Mesendoderm (in vitro differentiated cells): ENCODE measurements around the gene BEND3.

ENCODE experiments used
- DNase-seq: peaks from one replicate; pipeline ENCODE4 v3.0.0; 2013
- H2AK5ac ChIP-seq: 2 replicates; pipeline ENCODE4 v1.6.1; 2013; ENCODE audit warnings: low read length, inconsistent platforms
- H2BK120ac ChIP-seq: 2 replicates; pipeline ENCODE4 v1.6.1; 2013; ENCODE audit warnings: low read depth, mild to moderate bottlenecking, low read length, moderate library complexity, mixed read lengths
- H2BK15ac ChIP-seq: replicated peaks from 2 replicates; pipeline ENCODE4 v1.6.1; 2013; ENCODE audit warnings: low read depth, mild to moderate bottlenecking, moderate library complexity
- H2BK5ac ChIP-seq: 2 replicates; pipeline ENCODE4 v1.6.1; 2013; ENCODE audit warnings: low read length, inconsistent platforms
- H3K18ac ChIP-seq: 2 replicates; pipeline ENCODE4 v1.6.1; 2013; ENCODE audit warnings: mild to moderate bottlenecking, low read length, mixed read lengths
- H3K23ac ChIP-seq: one replicate; pipeline ENCODE4 v1.6.1; 2013; ENCODE audit warnings: low read length
- H3K27ac ChIP-seq: 2 replicates; pipeline ENCODE4 v1.5.1; 2013; ENCODE audit warnings: low read depth, mild to moderate bottlenecking, inconsistent platforms, low read length, moderate library complexity
- H3K27me3 ChIP-seq: 2 replicates; pipeline ENCODE4 v1.6.1; 2013; ENCODE audit warnings: low read length, control low read depth, mild to moderate bottlenecking, inconsistent platforms; ENCODE audit not compliant: insufficient read depth, poor library complexity
- H3K36me3 ChIP-seq: 2 replicates; pipeline ENCODE4 v1.6.1; 2013; ENCODE audit warnings: low read length, inconsistent platforms; ENCODE audit not compliant: control insufficient read depth, insufficient read depth
- H3K4ac ChIP-seq: one replicate; pipeline ENCODE4 v1.6.1; 2013; ENCODE audit warnings: low read depth, mild to moderate bottlenecking, low read length, moderate library complexity
- H3K4me1 ChIP-seq: 2 replicates; pipeline ENCODE4 v1.6.1; 2013; ENCODE audit warnings: low read depth, low read length, inconsistent platforms; ENCODE audit not compliant: control insufficient read depth
- H3K4me2 ChIP-seq: 2 replicates; pipeline ENCODE4 v1.6.1; 2013; ENCODE audit warnings: low read length
- H3K4me3 ChIP-seq: 2 replicates; pipeline ENCODE4 v1.5.1; 2013; ENCODE audit warnings: mild to moderate bottlenecking, low read length
- H3K56ac ChIP-seq: one replicate; pipeline ENCODE4 v1.6.1; 2013; ENCODE audit warnings: low read length
- H3K79me1 ChIP-seq: 2 replicates; pipeline ENCODE4 v1.6.1; 2013; ENCODE audit warnings: low read length, inconsistent platforms
- H3K79me2 ChIP-seq: 2 replicates; pipeline ENCODE4 v1.6.1; 2013; ENCODE audit warnings: mild to moderate bottlenecking, low read length; ENCODE audit not compliant: control insufficient read depth, insufficient read depth
- H3K9ac ChIP-seq: 2 replicates; pipeline ENCODE4 v1.6.1; 2013; ENCODE audit warnings: low read length, inconsistent platforms
- H4K5ac ChIP-seq: one replicate; pipeline ENCODE4 v1.6.1; 2013; ENCODE audit warnings: low read length
- H4K8ac ChIP-seq: one replicate; pipeline ENCODE4 v1.6.1; 2013; ENCODE audit warnings: low read depth, mild to moderate bottlenecking, control low read depth, low read length, moderate library complexity
- WGBS: extraction: QIAGEN DNeasy Blood & Tissue Kit; methylation state at CpG from one replicate; pipeline ENCODE4 v1.1.7; 2013; ENCODE audit warnings: low lambda C conversion rate, missing lambda C conversion rate; ENCODE audit not compliant: insufficient coverage; ENCODE audit errors: extremely low coverage; 5-methylcytosine and 5-hydroxymethylcytosine counted together

The BEND3 gene

DNA sequence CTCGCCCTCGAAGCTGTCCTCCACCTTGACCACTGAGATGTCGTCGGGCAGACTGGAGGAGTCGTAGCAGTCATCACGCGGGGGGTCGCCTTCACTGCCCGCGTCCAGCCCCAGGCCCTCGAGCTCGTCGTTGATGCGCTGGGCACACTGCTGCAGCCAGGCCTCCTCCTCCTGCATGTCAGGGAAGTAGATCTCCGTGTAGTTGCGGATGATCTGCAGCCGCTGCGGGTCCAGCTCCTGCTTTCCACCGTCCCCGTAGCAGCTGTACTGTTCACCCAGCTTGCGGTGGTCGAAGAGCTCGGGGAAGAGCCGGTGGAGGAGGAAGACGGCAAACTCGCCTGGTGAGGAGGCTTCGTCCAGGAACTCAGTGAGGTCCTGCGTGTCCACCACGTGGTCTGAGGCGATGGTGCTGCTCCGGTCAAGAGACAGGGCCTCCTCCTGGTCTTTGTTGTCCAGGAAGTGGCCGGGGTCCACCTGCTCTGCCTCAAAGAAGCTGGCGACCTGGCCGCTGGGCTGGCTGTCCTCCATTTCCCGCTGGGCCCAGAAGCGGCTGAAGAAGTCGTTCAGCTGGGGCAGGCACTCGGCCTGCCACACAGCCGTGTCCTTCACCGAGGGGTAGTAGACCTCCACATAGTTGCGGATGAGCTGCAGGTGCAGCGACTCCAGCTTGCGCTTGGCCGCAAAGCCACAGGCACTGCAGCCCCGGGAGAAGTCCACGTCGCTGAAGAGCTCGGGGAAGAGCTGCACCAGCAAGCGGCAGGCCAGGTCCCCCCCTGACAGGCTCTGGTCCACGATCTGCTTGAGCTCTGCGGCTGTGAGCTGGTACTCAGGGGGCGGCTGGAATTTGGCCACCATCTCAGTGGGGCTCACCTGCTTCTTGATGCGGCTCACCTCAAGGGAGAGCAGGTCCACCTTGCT lies 45.4 kb downstream of the BEND3 start:
- no peak overlapping the region for H3K18ac ChIP-seq
- H3K27ac ChIP-seq = no peak overlapping the region
- no peak overlapping the region for H3K56ac ChIP-seq
- no peak for DNase-seq
- H2AK5ac ChIP-seq = no peak overlapping the region
- no peak overlapping the region for H2BK120ac ChIP-seq
- H3K4me2 ChIP-seq = no peak overlapping the region
- no peak overlapping the region for H4K8ac ChIP-seq
- H3K36me3 ChIP-seq = peaks cover 5% of the 10 kb centered on the region
- no peak overlapping the region for H3K9ac ChIP-seq
- H2BK5ac ChIP-seq = no peak overlapping the region
- peaks cover 5% of the 10 kb centered on the region for H3K79me1 ChIP-seq
- no CpG with 5 or more reads among the region's 53 CpGs for WGBS
- no peak overlapping the region for H3K4me3 ChIP-seq
- no peaks in the 10 kb centered on the region for H3K27me3 ChIP-seq
- H3K79me2 ChIP-seq = no peaks in the 10 kb centered on the region
- H4K5ac ChIP-seq = no peak overlapping the region
- no peak overlapping the region for H2BK15ac ChIP-seq
- no peak overlapping the region for H3K23ac ChIP-seq
- H3K4ac ChIP-seq = no peak overlapping the region
- H3K4me1 ChIP-seq = peaks cover 2% of the 10 kb centered on the region

DNA sequence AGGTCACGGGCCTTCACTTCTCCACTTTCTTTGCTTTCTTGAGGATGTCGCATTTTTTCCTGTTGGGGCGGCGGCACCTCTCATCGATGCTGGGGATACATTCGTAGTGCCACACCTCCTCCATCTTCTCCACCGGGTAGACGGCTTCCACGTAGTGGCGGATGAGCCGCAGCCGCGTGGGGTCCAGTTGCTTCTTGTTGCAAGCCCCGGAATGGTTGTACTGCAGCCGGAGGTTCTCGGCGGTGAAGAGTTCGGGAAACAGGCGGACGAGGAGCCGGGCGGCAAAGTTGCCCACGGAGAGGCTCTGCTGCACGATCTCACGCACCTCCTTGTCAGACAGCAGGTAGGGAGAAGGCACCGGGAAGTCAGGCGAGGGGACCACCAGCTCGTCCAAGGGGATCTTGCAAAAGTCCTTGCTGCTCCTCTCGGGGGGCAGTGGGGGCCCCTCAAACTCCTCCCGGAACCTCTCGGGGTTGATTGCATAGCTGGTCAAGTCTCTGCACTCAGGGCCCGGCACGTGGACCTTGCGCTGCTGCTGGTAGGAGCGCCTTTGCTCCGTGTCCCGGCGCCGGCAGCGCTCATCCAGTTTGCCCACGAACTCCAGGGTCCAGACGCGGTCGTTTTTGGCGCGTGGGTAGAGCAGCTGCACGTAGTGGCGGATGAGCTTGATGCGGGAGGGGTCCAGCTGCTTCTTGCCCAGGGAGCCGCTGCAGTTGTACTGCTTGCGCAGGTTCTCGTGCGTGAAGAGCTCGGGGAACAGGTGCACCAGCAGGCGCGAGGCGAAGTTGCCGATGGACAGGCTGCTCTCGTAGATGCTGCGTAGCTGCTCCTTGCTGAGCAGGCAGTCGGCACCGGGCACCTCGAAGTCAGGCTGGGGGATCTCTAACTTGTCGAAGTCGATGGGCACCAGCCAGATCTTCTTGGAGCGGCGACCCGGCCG lies 46.4 kb downstream of the BEND3 start:
- H3K4me3 ChIP-seq = no peak overlapping the region
- no peak overlapping the region for H3K18ac ChIP-seq
- H3K4me1 ChIP-seq = peaks cover 2% of the 10 kb centered on the region
- H3K79me2 ChIP-seq = no peaks in the 10 kb centered on the region
- H2BK15ac ChIP-seq = no peak overlapping the region
- no peak overlapping the region for H4K8ac ChIP-seq
- no peak overlapping the region for H3K27ac ChIP-seq
- no peak overlapping the region for H2BK5ac ChIP-seq
- H2AK5ac ChIP-seq = no peak overlapping the region
- no CpG with 5 or more reads among the region's 69 CpGs for WGBS
- peaks cover 5% of the 10 kb centered on the region for H3K79me1 ChIP-seq
- peaks cover 5% of the 10 kb centered on the region for H3K36me3 ChIP-seq
- DNase-seq = no peak
- no peak overlapping the region for H4K5ac ChIP-seq
- no peak overlapping the region for H3K9ac ChIP-seq
- no peak overlapping the region for H3K4me2 ChIP-seq
- H3K56ac ChIP-seq = no peak overlapping the region
- H2BK120ac ChIP-seq = no peak overlapping the region
- no peak overlapping the region for H3K23ac ChIP-seq
- no peak overlapping the region for H3K4ac ChIP-seq
- H3K27me3 ChIP-seq = no peaks in the 10 kb centered on the region

DNA sequence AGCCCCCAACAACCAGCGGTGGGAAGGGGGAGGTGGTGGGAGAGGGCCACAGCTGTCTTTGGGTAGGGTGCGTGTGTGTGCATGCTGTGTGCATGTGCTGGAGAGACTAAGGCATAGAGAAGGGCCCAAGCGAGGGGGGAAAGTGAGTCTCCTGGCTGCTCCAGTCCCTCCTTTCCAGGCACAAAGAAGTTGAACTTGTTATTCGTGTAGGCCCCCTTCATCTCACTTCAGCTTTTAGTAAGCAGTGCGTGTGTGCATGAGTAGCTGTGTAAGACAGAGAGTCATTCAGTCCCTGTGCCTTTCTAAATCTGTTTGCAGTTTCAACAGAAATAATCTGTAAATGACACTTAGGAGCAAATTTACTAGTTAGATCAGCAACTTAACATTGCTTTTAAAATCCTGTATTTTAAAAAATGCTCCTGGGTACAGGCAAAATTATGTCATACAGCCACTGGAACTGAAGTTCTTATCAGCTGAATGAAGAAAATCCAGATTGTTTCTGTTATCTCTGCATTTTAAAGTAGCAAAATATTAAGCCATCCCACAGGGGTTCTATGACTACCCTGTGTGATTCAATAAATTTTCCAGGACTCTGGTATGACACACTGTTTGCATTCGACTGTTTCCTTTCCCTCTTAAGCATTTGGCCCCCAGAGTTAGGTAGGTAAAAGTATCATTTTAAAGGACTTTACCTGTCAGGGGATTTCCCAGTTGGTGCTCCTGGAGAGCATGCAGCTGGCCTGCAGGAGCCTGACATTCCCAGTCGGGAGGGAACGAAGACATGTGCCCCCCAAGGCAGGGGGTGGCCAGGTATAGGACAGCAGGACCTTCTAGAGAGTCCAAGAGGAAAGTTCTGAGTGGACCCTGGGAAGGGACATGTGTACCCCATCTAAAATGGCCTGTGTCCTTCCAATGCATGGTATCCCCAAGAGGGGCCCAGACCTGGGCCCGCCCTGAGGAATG lies 48.3 kb downstream of the BEND3 start:
- H3K27ac ChIP-seq = no peak overlapping the region
- peaks cover 5% of the 10 kb centered on the region for H3K36me3 ChIP-seq
- H4K5ac ChIP-seq = no peak overlapping the region

DNA sequence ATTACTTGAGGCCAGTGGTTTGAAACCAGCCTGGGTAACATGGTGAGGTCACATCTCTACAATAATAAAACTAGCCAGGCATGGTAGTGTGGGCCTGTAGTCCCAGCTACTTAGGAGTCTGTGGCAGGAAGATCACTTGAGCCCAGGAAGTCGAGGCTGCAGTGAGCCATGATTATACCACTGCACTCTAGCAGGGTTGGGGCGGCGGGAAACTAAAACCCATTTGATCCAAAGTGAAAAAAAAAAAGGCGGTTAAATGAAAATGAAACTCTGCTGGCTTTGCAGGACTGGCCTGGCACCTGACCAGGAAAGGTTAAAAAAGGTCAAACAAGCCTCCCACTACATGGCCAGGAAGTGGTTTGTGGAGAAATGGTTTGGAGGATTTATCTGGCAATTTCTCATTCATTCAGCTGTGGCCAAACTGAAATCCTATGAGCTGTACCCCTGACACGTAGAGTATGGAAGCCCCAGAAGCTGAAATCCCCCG lies 50.7 kb downstream of the BEND3 start:
- no peaks in the 10 kb centered on the region for H3K27me3 ChIP-seq
- H2AK5ac ChIP-seq = peak overlapping the region; percentile 23
- no peak overlapping the region for H3K23ac ChIP-seq
- H3K4me2 ChIP-seq = no peak overlapping the region
- no peak overlapping the region for H4K8ac ChIP-seq
- H3K56ac ChIP-seq = peak overlapping the region; percentile 0
- no peak for DNase-seq
- H4K5ac ChIP-seq = no peak overlapping the region
- H3K4me3 ChIP-seq = no peak overlapping the region
- no peak overlapping the region for H2BK15ac ChIP-seq
- H3K18ac ChIP-seq = peak overlapping the region; percentile 39
- H2BK120ac ChIP-seq = no peak overlapping the region
- H2BK5ac ChIP-seq = no peak overlapping the region
- H3K79me2 ChIP-seq = no peaks in the 10 kb centered on the region
- peaks cover 5% of the 10 kb centered on the region for H3K79me1 ChIP-seq
- no peak overlapping the region for H3K9ac ChIP-seq
- peaks cover 2% of the 10 kb centered on the region for H3K36me3 ChIP-seq
- no peak overlapping the region for H3K27ac ChIP-seq
- no peak overlapping the region for H3K4ac ChIP-seq
- H3K4me1 ChIP-seq = peaks cover 15% of the 10 kb centered on the region
- no CpG with 5 or more reads among the region's 6 CpGs for WGBS

More for the DNA sequence above, 48.3 kb downstream of the BEND3 start:
- H3K27me3 ChIP-seq = no peaks in the 10 kb centered on the region
- no peak overlapping the region for H3K4ac ChIP-seq
- H2BK5ac ChIP-seq = no peak overlapping the region
- H2AK5ac ChIP-seq = no peak overlapping the region
- no peak overlapping the region for H3K4me2 ChIP-seq
- no peak overlapping the region for H3K4me3 ChIP-seq
- DNase-seq = no peak
- H2BK120ac ChIP-seq = no peak overlapping the region
- H3K4me1 ChIP-seq = peaks cover 6% of the 10 kb centered on the region
- H3K23ac ChIP-seq = no peak overlapping the region
- H3K79me1 ChIP-seq = peaks cover 5% of the 10 kb centered on the region
- H3K56ac ChIP-seq = peak overlapping the region; percentile 72
- no peak overlapping the region for H3K18ac ChIP-seq
- H2BK15ac ChIP-seq = no peak overlapping the region
- H3K79me2 ChIP-seq = no peaks in the 10 kb centered on the region
- H4K8ac ChIP-seq = no peak overlapping the region
- H3K9ac ChIP-seq = no peak overlapping the region
- no CpG with 5 or more reads among the region's 9 CpGs for WGBS

DNA sequence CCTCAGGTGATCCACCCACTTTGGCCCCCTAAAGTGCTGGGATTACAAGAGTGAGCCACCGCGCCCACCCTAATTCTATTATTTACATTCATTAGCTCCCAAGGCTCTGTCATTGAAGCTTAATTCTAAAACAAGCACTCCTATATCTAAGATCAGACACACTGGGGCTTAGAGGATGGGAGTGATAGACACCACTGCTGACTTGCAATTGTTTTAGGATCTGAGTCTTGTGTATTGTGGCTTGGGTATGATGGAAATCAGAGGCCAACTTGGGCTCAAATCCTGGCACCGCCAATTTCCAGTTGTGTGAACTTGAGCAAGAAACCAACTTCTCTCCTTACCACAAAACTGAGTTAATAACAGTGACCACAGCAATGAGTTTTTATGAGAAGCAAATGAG lies 52.6 kb downstream of the BEND3 start:
- Histone ChIP-seq H4K8ac (no peak overlapping the region), H3K23ac (no peak overlapping the region), H3K79me1 (peaks cover 2% of the 10 kb centered on the region), H3K27me3 (no peaks in the 10 kb centered on the region), H3K4me3 (no peak overlapping the region), H2BK120ac (no peak overlapping the region), H2BK5ac (peak overlapping the region; percentile 99), H3K18ac (peak overlapping the region; percentile 89), H3K4me1 (peaks cover 15% of the 10 kb centered on the region), H3K4me2 (no peak overlapping the region), H3K36me3 (no peaks in the 10 kb centered on the region), H3K9ac (no peak overlapping the region), H3K56ac (peak overlapping the region; percentile 66), H4K5ac (no peak overlapping the region), H2BK15ac (no peak overlapping the region), H3K27ac (peak overlapping the region; percentile 24), H3K4ac (no peak overlapping the region), H2AK5ac (no peak overlapping the region), H3K79me2 (no peaks in the 10 kb centered on the region)
- peak; percentile 94 for DNase-seq
- WGBS = no CpG with 5 or more reads among the region's 3 CpGs
